SH-SY5Y (cell line): ENCODE data around the gene MAPT.

Experiments used
- GATA2 ChIP-seq: IDR thresholded peaks from 2 replicates; pipeline ENCODE4 v1.6.1; 2011; ENCODE audit warnings: mild to moderate bottlenecking, low read depth, low read length
- GATA3 ChIP-seq: IDR thresholded peaks from 2 replicates; pipeline ENCODE4 v1.6.1; 2011; ENCODE audit warnings: low read depth, mild to moderate bottlenecking, low read length, moderate library complexity

GRCh38 chr17:45847747-45848146, 46.6 kb upstream of the MAPT start:
- TF ChIP-seq GATA2 (no peak), GATA3 (no peak)
